Caco-2 (cell line): ENCODE measurements around the gene TRAF2. TPM values are rescaled to one million over a fixed set of nuclear protein-coding genes. Genes with fewer than 3 reads are reported as not detected.

Experiments
- BruUV-seq: library from RNA; stranded (reverse); fragments of 400-500 nt; replicated peaks from 2 replicates; lab custom pipeline; 2021; lab: Mats Ljungman, UMichigan
- CTCF ChIA-PET: fragments of 300-600 bp; sonication (Branson Sonifier 250); formaldehyde crosslinking; loops from one replicate; lab custom pipeline; 2022; ENCODE audit warnings: antibody characterized with exemption; lab: Charles Lee
- POLR2A ChIA-PET: fragments of 300-600 bp; sonication (Branson Sonifier 250); formaldehyde crosslinking; loops from one replicate; lab custom pipeline; 2022; ENCODE audit warnings: antibody characterized with exemption; lab: Charles Lee
- DNase-seq, 2 experiments: peaks; one replicate each; pipeline versions ENCODE4 v3.0.0 to v3.0.0-alpha.2; 2020 to 2022
- H3K27me3 ChIP-seq: replicated peaks from 2 replicates; pipeline ENCODE4 v1.6.0; 2011; ENCODE audit warnings: low read length; ENCODE audit not compliant: control insufficient read depth, insufficient read depth
- H3K36me3 ChIP-seq: 2 replicates; pipeline ENCODE4 v1.5.1; 2011; ENCODE audit warnings: low read length; ENCODE audit not compliant: control insufficient read depth, insufficient read depth
- H3K4me1 ChIP-seq: fragments of 250-450 bp; sonication (Bioruptor Pico); 2 replicates; pipeline ENCODE4 v1.5.1; 2020; ENCODE audit warnings: mild to moderate bottlenecking
- H3K4me3 ChIP-seq: 2 replicates; pipeline ENCODE4 v1.5.1; 2011; ENCODE audit warnings: low read depth, mild to moderate bottlenecking, control low read depth, low read length
- H3K9me3 ChIP-seq: fragments of 250-450 bp; sonication (Bioruptor Pico); 2 replicates; pipeline ENCODE4 v1.5.1; 2020; ENCODE audit warnings: mild to moderate bottlenecking, moderate library complexity
- H3K27ac Mint-ChIP-seq: one replicate; pipeline ENCODE4 v1.8.0; 2022; ENCODE audit warnings: mixed read lengths; ENCODE audit not compliant: unreplicated experiment
- H3K27me3 Mint-ChIP-seq: one replicate; pipeline ENCODE4 v1.8.0; 2022; ENCODE audit warnings: mixed read lengths; ENCODE audit not compliant: insufficient read depth, unreplicated experiment
- H3K36me3 Mint-ChIP-seq: one replicate; pipeline ENCODE4 v1.8.0; 2022; ENCODE audit warnings: mild to moderate bottlenecking, mixed read lengths; ENCODE audit not compliant: insufficient read depth, unreplicated experiment
- H3K4me1 Mint-ChIP-seq: one replicate; pipeline ENCODE4 v1.8.0; 2022; ENCODE audit warnings: low read depth, mixed read lengths; ENCODE audit not compliant: unreplicated experiment
- H3K4me3 Mint-ChIP-seq: one replicate; pipeline ENCODE4 v1.8.0; 2022; ENCODE audit warnings: mild to moderate bottlenecking, moderate library complexity, mixed read lengths; ENCODE audit not compliant: unreplicated experiment
- H3K9me3 Mint-ChIP-seq: one replicate; pipeline ENCODE4 v1.8.0; 2022; ENCODE audit warnings: mixed read lengths; ENCODE audit not compliant: unreplicated experiment
- intact Hi-C: fragments of 100-400 bp; cut with micrococcal nuclease; formaldehyde crosslinking; loops from one replicate; pipeline ENCODE4 v1.10.0; 2022; ENCODE audit not compliant: unreplicated experiment
- total RNA-seq: library from RNA; stranded (reverse); gene quantifications from 2 replicates; pipeline ENCODE4 v1.2.3, GENCODE V29; 2022
- TF ChIP-seq, protein P1 (sequence below), 2 experiments: fragments of 200-600 bp in 1 of 2; IDR thresholded peaks; 1 replicate in 1 of 2; 2 replicates in 1 of 2; pipeline versions ENCODE4 v1.5.1 to v1.8.0; 2011 to 2022; ENCODE audit warnings: antibody characterized with exemption in 1 of 2, control low read depth in 1 of 2, inconsistent platforms in 1 of 2, low read depth in 1 of 2, low read length in 1 of 2, mild to moderate bottlenecking in 1 of 2, moderate library complexity in 1 of 2; ENCODE audit not compliant: insufficient read depth in 1 of 2, severe bottlenecking in 1 of 2, unreplicated experiment in 1 of 2

Gene TRAF2
- total RNA-seq, 1 experiment from 2014 or later = 41.7 TPM

DNA sequence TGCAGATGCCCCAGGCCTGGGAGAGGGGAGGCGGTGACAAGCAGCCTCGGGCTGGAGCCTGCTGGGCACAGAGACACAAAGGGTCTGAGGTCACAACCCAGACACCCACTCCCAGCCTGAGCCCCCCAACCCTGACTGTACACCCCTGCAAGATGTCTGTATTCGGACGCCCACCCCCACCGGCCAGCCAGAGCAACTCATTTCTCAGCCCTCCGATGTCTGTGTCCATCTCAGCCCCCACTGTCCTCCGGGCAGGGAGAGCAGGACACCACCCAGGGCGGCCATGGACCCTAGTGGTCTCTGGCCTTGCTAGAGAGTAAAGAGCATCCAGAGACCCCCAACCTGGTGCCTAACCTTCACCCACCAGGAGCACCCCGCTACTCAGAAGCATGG lies 69.6 kb downstream of the TRAF2 start:
- intact Hi-C loops = no loop called here
- no peak for DNase-seq
- H3K4me1 Mint-ChIP-seq = no peaks in the 10 kb centered on the region
- ChIA-PET CTCF (no interaction called here), POLR2A (no interaction called here)
- H3K36me3 Mint-ChIP-seq = peaks cover 6% of the 10 kb centered on the region
- Histone ChIP-seq H3K9me3 (no peaks in the 10 kb centered on the region), H3K27me3 (no peaks in the 10 kb centered on the region), H3K4me1 (0 out of 2 replicates have a peak, but pooled peaks cover 1% of the 10 kb centered on the region), H3K4me3 (no peak overlapping the region), H3K36me3 (no peaks in the 10 kb centered on the region; the same call in 1 of the 2 replicates)
- no peak overlapping the region for H3K4me3 Mint-ChIP-seq
- H3K9me3 Mint-ChIP-seq = peaks cover 12% of the 10 kb centered on the region
- TF ChIP-seq, protein P1, sequence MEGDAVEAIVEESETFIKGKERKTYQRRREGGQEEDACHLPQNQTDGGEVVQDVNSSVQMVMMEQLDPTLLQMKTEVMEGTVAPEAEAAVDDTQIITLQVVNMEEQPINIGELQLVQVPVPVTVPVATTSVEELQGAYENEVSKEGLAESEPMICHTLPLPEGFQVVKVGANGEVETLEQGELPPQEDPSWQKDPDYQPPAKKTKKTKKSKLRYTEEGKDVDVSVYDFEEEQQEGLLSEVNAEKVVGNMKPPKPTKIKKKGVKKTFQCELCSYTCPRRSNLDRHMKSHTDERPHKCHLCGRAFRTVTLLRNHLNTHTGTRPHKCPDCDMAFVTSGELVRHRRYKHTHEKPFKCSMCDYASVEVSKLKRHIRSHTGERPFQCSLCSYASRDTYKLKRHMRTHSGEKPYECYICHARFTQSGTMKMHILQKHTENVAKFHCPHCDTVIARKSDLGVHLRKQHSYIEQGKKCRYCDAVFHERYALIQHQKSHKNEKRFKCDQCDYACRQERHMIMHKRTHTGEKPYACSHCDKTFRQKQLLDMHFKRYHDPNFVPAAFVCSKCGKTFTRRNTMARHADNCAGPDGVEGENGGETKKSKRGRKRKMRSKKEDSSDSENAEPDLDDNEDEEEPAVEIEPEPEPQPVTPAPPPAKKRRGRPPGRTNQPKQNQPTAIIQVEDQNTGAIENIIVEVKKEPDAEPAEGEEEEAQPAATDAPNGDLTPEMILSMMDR (IDR thresholded peaks at IDR 0.05; ENCODE audit: insufficient read depth in 1 of 2, low read depth in 1 of 2, low read length in 1 of 2, severe bottlenecking in 1 of 2, unreplicated experiment in 1 of 2) = no peak
- H3K27me3 Mint-ChIP-seq = no peaks in the 10 kb centered on the region
- H3K27ac Mint-ChIP-seq = peak overlapping the region; percentile 22
- BruUV-seq = no TSS peak

DNA sequence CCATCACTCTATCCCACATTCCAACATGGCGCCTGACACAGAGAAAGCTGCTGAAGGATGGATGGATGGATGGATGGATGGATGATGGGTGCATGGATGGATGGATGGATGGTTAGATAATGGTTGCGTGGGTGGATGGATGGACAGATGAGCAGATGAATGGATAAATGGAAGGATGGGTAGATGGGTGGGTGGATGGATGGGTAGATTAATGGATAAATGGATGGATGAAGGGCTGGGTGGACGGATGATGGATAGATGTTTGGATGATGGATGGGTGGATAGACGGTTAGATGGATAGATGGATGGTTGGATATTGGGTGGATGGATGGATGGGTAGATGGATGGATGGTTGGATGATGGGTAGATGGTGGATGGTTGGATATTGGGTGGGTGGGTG lies 70.3 kb downstream of the TRAF2 start:
- Mint-ChIP-seq H3K27me3 (no peaks in the 10 kb centered on the region), H3K9me3 (peaks cover 12% of the 10 kb centered on the region), H3K4me3 (peak overlapping the region; percentile 5), H3K4me1 (no peaks in the 10 kb centered on the region), H3K36me3 (peaks cover 6% of the 10 kb centered on the region), H3K27ac (peak overlapping the region; percentile 22)
- H3K36me3 ChIP-seq = no peaks in the 10 kb centered on the region; the same call in 1 of the 2 replicates
- no peaks in the 10 kb centered on the region; the same call in 1 of the 2 replicates for H3K4me1 ChIP-seq
- ChIA-PET CTCF (no interaction called here), POLR2A (no interaction called here)
- H3K27me3 ChIP-seq = no peaks in the 10 kb centered on the region
- TF ChIP-seq, protein P1 (IDR thresholded peaks at IDR 0.05; ENCODE audit: insufficient read depth in 1 of 2, low read depth in 1 of 2, low read length in 1 of 2, severe bottlenecking in 1 of 2, unreplicated experiment in 1 of 2) = no peak
- no peak for DNase-seq
- intact Hi-C loops = no loop called here
- no TSS peak for BruUV-seq
- no peaks in the 10 kb centered on the region for H3K9me3 ChIP-seq
- H3K4me3 ChIP-seq = no peak overlapping the region

DNA sequence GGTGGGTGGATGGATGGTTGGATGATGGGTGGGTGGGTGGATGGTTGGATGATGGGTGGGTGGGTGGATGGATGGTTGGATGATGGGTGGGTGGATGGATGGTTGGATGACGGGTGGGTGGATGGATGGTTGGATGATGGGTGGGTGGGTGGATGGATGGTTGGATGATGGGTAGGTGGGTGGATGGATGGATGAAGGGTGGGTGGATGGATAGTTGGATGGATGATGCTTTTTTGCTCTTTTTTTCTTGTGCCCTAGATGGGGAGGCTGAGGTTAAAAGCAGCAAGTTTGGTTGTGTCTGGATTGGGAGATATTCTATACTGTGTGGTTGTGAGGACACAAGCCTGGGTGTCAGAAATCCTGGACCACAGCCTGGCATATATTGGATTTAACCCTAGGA lies 71.1 kb downstream of the TRAF2 start:
- Mint-ChIP-seq H3K36me3 (peaks cover 6% of the 10 kb centered on the region), H3K4me1 (no peaks in the 10 kb centered on the region), H3K27ac (no peak overlapping the region), H3K27me3 (no peaks in the 10 kb centered on the region), H3K9me3 (peaks cover 12% of the 10 kb centered on the region), H3K4me3 (no peak overlapping the region)
- H3K36me3 ChIP-seq = no peaks in the 10 kb centered on the region
- no peaks in the 10 kb centered on the region; the same call in 1 of the 2 replicates for H3K4me1 ChIP-seq
- ChIA-PET POLR2A (no interaction called here), CTCF (no interaction called here)
- no peaks in the 10 kb centered on the region for H3K27me3 ChIP-seq
- no peak for DNase-seq
- no peak overlapping the region for H3K4me3 ChIP-seq
- TF ChIP-seq, protein P1 (IDR thresholded peaks at IDR 0.05; ENCODE audit: insufficient read depth in 1 of 2, low read depth in 1 of 2, low read length in 1 of 2, severe bottlenecking in 1 of 2, unreplicated experiment in 1 of 2) = no peak
- intact Hi-C loops = no loop called here
- no TSS peak for BruUV-seq
- H3K9me3 ChIP-seq = no peaks in the 10 kb centered on the region
